SK-N-MC (cell line): ENCODE results near the gene TREML2.
A peak's percentile ranks its signal among the peaks of the same experiment; 100 is the strongest.

Experiments
- EZH2 ChIP-seq: fragments of 200-600 bp; sonication (generic); IDR thresholded peaks from one replicate; pipeline ENCODE4 v1.6.1; 2017; ENCODE audit warnings: antibody characterized with exemption
- FOXP2 ChIP-seq: optimal IDR thresholded peaks from 2 replicates; pipeline ENCODE3; 2011; ENCODE audit warnings: mild to moderate bottlenecking, moderate library complexity; ENCODE audit not compliant: insufficient read depth; ENCODE audit errors: extremely low read length, control extremely low read depth
- POLR2AphosphoS5 ChIP-seq: IDR thresholded peaks from 2 replicates; pipeline ENCODE4 v1.6.1; 2012; ENCODE audit warnings: mild to moderate bottlenecking, low read depth, low read length, borderline replicate concordance

DNA sequence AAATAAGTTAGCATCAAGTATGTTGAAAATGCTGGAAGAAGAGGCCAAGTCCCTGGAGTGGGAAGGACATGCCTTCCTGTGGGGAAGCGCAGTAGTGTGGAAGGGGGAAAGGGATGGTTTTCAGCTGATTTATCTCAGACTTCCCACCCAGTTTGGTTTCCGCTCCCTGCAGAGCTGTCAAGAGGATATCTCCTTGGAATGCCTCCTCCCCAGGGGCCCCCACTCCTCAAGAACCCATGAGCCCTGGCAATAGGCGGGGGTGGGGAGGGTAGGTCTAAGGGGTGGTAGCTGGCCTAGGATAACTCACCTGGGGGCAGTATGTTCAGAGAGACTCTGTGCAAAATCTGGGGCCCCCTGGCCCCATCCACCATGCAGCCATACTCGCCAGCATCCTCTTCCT is 47.5 kb downstream of the TREML2 start:
- TF ChIP-seq POLR2AphosphoS5 (peak; percentile 17; the same call in 1 of the 2 replicates), EZH2 (no peak), FOXP2 (no peak)
